Measurements from ENCODE around the gene ORM2.
"Not testable (repeated sequence)": the region's sequence is repeated elsewhere in the genome, so short reads cannot be mapped to it uniquely, and the experiment has no call there.

DNA sequence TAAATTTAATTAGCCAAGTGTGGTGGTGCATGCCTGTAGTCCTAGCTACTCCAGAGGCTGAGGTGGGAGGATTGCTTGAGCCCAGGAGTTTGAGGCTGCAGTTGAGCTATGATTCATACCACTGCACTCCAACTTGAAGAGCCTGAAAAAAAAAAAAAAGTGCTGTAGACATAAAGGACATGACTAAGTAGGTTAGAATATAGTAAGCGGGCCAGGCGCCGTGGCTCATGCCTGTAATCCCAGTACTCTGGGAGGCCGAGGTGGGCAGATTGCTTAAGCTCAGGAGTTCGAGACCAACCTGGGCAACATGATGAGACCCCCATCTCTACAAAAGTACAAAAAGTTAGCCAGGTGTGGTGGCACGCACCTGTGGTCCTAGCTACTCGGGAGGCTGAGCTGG is 9.0 kb upstream of the ORM2 start:
- TF ChIP-seq EHMT2 (IDR thresholded peaks at IDR 0.05; ENCODE audit: borderline replicate concordance, low read depth, low read length); ELF1 (CRISPR knock-in tag; IDR thresholded peaks at IDR 0.05); KDM5A (IDR thresholded peaks at IDR 0.05; ENCODE audit: borderline replicate concordance, low read length); TAF15 (IDR thresholded peaks at IDR 0.05; ENCODE audit: low read depth, low read length, poor library complexity, severe bottlenecking); TARDBP (CRISPR knock-in tag; IDR thresholded peaks at IDR 0.05); ZNF329 (CRISPR knock-in tag; IDR thresholded peaks at IDR 0.05; ENCODE audit: low read depth); PCBP2 (optimal IDR thresholded peaks at IDR 0.05; ENCODE audit: low read depth, low read length, poor library complexity, severe bottlenecking); RORA (CRISPR knock-in tag; IDR thresholded peaks at IDR 0.05): not testable (repeated sequence)
- TF ChIP-seq, protein P1, sequence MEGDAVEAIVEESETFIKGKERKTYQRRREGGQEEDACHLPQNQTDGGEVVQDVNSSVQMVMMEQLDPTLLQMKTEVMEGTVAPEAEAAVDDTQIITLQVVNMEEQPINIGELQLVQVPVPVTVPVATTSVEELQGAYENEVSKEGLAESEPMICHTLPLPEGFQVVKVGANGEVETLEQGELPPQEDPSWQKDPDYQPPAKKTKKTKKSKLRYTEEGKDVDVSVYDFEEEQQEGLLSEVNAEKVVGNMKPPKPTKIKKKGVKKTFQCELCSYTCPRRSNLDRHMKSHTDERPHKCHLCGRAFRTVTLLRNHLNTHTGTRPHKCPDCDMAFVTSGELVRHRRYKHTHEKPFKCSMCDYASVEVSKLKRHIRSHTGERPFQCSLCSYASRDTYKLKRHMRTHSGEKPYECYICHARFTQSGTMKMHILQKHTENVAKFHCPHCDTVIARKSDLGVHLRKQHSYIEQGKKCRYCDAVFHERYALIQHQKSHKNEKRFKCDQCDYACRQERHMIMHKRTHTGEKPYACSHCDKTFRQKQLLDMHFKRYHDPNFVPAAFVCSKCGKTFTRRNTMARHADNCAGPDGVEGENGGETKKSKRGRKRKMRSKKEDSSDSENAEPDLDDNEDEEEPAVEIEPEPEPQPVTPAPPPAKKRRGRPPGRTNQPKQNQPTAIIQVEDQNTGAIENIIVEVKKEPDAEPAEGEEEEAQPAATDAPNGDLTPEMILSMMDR (CRISPR knock-in tag; IDR thresholded peaks at IDR 0.05), result not testable (repeated sequence)
- TF ChIP-seq, protein P2, sequence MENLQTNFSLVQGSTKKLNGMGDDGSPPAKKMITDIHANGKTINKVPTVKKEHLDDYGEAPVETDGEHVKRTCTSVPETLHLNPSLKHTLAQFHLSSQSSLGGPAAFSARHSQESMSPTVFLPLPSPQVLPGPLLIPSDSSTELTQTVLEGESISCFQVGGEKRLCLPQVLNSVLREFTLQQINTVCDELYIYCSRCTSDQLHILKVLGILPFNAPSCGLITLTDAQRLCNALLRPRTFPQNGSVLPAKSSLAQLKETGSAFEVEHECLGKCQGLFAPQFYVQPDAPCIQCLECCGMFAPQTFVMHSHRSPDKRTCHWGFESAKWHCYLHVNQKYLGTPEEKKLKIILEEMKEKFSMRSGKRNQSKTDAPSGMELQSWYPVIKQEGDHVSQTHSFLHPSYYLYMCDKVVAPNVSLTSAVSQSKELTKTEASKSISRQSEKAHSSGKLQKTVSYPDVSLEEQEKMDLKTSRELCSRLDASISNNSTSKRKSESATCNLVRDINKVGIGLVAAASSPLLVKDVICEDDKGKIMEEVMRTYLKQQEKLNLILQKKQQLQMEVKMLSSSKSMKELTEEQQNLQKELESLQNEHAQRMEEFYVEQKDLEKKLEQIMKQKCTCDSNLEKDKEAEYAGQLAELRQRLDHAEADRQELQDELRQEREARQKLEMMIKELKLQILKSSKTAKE (CRISPR knock-in tag; IDR thresholded peaks at IDR 0.05; ENCODE audit: borderline replicate concordance), result not testable (repeated sequence)
- TF ChIP-seq, protein P3, sequence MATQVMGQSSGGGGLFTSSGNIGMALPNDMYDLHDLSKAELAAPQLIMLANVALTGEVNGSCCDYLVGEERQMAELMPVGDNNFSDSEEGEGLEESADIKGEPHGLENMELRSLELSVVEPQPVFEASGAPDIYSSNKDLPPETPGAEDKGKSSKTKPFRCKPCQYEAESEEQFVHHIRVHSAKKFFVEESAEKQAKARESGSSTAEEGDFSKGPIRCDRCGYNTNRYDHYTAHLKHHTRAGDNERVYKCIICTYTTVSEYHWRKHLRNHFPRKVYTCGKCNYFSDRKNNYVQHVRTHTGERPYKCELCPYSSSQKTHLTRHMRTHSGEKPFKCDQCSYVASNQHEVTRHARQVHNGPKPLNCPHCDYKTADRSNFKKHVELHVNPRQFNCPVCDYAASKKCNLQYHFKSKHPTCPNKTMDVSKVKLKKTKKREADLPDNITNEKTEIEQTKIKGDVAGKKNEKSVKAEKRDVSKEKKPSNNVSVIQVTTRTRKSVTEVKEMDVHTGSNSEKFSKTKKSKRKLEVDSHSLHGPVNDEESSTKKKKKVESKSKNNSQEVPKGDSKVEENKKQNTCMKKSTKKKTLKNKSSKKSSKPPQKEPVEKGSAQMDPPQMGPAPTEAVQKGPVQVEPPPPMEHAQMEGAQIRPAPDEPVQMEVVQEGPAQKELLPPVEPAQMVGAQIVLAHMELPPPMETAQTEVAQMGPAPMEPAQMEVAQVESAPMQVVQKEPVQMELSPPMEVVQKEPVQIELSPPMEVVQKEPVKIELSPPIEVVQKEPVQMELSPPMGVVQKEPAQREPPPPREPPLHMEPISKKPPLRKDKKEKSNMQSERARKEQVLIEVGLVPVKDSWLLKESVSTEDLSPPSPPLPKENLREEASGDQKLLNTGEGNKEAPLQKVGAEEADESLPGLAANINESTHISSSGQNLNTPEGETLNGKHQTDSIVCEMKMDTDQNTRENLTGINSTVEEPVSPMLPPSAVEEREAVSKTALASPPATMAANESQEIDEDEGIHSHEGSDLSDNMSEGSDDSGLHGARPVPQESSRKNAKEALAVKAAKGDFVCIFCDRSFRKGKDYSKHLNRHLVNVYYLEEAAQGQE (IDR thresholded peaks at IDR 0.05; ENCODE audit: borderline replicate concordance in 1 of 2, low read depth in 1 of 2, low read length in 2 of 2), result not testable (repeated sequence)

All from HepG2 (cell line).